ENCODE measurements around the gene NTRK1. TPM values are rescaled to one million over a fixed set of nuclear protein-coding genes. Genes with fewer than 3 reads are reported as not detected.

NTRK1 gene
- total RNA-seq, 2 donors from 2014 or later = 0.59 to 31.4 TPM

DNA sequence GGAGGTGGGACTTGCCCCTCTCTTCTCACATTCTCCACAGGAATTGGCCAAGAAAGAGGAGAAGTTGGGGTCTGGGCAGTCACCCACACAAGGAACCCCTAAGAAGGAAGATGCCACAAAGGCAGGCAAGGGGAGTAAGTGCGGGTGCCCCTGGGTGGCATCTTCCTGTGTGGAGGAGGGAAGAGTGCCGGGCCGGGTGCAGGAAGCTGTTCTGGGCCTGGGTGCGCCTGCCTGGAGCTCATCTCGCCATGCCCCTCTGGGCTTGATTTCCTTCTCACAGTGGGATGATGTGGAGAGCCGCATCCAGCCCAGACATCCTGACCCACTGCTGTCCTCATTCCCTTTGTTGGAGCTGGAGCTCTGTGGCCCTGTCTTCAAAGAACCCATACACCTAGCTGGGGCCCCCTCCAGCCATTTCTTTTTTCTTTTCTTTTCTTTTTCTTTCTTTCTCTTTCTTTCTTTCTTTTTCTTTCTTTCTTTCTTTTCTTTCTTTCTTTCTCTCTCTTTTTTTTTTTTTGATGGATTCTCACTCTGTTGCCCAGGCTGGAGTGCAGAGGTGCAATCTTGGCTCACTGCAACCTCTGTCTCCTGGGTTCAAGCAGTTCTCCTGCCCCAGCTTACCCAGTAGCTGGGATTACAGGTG is 69.1 kb downstream of the NTRK1 start:
- no peak overlapping the region for H3K4me3 ChIP-seq
- WGBS = 50% methylated on average over 6 of the region's 6 CpGs
- DNase-seq (ENCODE audit: low spot score) = no peak
- intact Hi-C loops (cut with DNase I) = no loop called here
- H3K27ac ChIP-seq = no peak overlapping the region
- H3K36me3 ChIP-seq = no peaks in the 10 kb centered on the region
- H3K4me1 ChIP-seq (replicated peaks) = no peaks in the 10 kb centered on the region
- H3K27me3 ChIP-seq (replicated peaks; ENCODE audit: insufficient read depth) = peaks cover 9% of the 10 kb centered on the region
- TF ChIP-seq POLR2A (IDR thresholded peaks at IDR 0.05) (no peak), POLR2AphosphoS5 (IDR thresholded peaks at IDR 0.05) (no peak)
- TF ChIP-seq, protein P1, sequence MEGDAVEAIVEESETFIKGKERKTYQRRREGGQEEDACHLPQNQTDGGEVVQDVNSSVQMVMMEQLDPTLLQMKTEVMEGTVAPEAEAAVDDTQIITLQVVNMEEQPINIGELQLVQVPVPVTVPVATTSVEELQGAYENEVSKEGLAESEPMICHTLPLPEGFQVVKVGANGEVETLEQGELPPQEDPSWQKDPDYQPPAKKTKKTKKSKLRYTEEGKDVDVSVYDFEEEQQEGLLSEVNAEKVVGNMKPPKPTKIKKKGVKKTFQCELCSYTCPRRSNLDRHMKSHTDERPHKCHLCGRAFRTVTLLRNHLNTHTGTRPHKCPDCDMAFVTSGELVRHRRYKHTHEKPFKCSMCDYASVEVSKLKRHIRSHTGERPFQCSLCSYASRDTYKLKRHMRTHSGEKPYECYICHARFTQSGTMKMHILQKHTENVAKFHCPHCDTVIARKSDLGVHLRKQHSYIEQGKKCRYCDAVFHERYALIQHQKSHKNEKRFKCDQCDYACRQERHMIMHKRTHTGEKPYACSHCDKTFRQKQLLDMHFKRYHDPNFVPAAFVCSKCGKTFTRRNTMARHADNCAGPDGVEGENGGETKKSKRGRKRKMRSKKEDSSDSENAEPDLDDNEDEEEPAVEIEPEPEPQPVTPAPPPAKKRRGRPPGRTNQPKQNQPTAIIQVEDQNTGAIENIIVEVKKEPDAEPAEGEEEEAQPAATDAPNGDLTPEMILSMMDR (IDR thresholded peaks at IDR 0.05) = no peak
- no peaks in the 10 kb centered on the region for H3K9me3 ChIP-seq

DNA sequence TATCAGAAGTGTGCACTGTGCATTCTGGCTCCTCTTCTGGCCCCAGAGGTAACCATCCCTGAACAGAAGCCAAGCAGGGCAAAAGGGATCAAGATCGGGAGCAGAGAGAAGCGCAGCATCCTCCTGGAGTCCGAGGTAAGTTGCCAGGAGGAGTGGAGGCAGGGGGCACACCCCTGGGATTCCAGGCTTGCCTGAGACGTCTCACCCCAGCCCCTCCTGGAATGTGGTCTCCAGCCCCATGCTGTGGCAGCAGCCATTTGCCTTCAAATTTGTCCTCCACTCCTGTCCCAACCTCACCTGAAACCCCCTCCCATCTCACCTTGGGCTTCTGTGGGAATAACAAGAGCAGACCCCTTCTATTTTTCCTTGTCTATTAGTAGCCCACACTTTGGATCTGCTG is 69.8 kb downstream of the NTRK1 start:
- TF ChIP-seq POLR2AphosphoS5 (IDR thresholded peaks at IDR 0.05) = no peak
- no peak overlapping the region for H3K4me3 ChIP-seq
- H3K9me3 ChIP-seq = no peaks in the 10 kb centered on the region
- WGBS = 26% methylated on average over 4 of the region's 4 CpGs
- H3K27ac ChIP-seq = no peak overlapping the region
- DNase-seq (ENCODE audit: low spot score) = no peak
- H3K27me3 ChIP-seq (replicated peaks; ENCODE audit: insufficient read depth) = peaks cover 9% of the 10 kb centered on the region
- H3K36me3 ChIP-seq = no peaks in the 10 kb centered on the region
- no peaks in the 10 kb centered on the region for H3K4me1 ChIP-seq (replicated peaks)
- intact Hi-C loops (cut with DNase I) = no loop called here

Other genes starting within 250 kb of the NTRK1 start
- gene HAPLN2, start 241.4 kb upstream of the NTRK1 start, total RNA-seq = 10 to 100 TPM in 1 of 2 donors, 1 to 10 TPM in 1; 6.1 to 10.2 TPM
- gene BCAN, start 218.7 kb upstream of the NTRK1 start, total RNA-seq = 1 to 10 TPM in 1 of 2 donors, not detected in 1; 4.9 TPM
- 10 to 100 TPM; 11.2 to 33.4 TPM for gene NES, start 183.5 kb upstream of the NTRK1 start, total RNA-seq
- 10 to 100 TPM; 27.3 to 30.8 TPM for gene CRABP2, start 155.3 kb upstream of the NTRK1 start, total RNA-seq
- gene METTL25B, start 132.4 kb upstream of the NTRK1 start, total RNA-seq = 10 to 100 TPM; 62.0 to 69.5 TPM
- gene ISG20L2, start 132.1 kb upstream of the NTRK1 start, total RNA-seq = 10 to 100 TPM; 19.4 to 34.4 TPM
- gene MRPL24, start 119.8 kb upstream of the NTRK1 start, total RNA-seq = 10 to 100 TPM; 55.0 to 67.1 TPM
- 100 to 1,000 TPM; 124 to 156 TPM for gene HDGF, start 109.2 kb upstream of the NTRK1 start, total RNA-seq
- gene PRCC, start 93.3 kb upstream of the NTRK1 start, total RNA-seq = 10 to 100 TPM; 33.0 to 61.5 TPM
- gene SH2D2A, start 44.0 kb upstream of the NTRK1 start, total RNA-seq = under 1 TPM in 1 of 2 donors, not detected in 1; 0.80 TPM
- gene INSRR, start 1.7 kb upstream of the NTRK1 start, total RNA-seq = 1 to 10 TPM in 1 of 2 donors, under 1 TPM in 1; 0.18 to 3.0 TPM
- gene PEAR1, start 32.9 kb downstream of the NTRK1 start, total RNA-seq = 10 to 100 TPM in 1 of 2 donors, 1 to 10 TPM in 1; 3.6 to 20.0 TPM
- 1 to 10 TPM in 1 of 2 donors, not detected in 1; 3.7 TPM for gene LRRC71, start 59.8 kb downstream of the NTRK1 start, total RNA-seq
- gene ARHGEF11, start 184.9 kb downstream of the NTRK1 start, total RNA-seq = 10 to 100 TPM; 38.3 to 92.6 TPM
- gene ETV3L, start 238.9 kb downstream of the NTRK1 start, total RNA-seq = not detected

All from prostate gland (tissue), 2 donors.